ENCODE data around the gene TMEM184B.
A peak's percentile ranks its signal among the peaks of the same experiment; 100 is the strongest.

Gene TMEM184B

DNA sequence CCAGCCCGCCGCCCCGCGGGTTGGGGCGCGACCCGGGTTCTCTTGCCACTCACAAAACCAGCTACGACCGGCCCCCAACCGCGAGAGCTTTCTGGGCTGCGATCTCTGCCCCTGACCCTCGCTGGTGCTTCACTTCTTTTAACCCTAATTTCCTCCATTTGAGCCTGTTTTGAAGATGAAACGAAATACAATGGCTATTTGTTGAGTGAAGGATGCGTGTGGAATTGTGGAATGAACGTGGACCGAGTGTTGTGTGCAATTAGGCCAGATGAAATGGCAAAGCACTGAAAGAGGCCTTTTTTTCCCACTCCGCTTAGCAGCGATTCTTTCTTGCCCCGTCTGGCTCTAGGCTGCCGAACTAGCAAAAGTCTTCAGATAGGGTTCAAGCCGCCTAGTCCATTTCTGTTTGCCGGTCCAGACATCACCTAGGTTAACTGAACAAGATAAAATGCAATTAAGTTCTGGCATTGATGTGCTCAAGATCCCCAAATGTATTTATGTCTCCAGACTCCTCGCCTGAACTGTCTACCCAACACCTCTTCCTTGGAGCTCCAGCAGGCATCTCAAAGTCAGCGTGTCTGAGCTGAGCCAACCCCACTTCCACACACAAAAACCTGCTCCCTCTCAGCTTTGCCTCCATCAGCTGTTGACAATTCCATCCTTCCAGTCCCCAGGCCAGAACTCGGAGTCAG lies 471 bp upstream of the TMEM184B start:
- no peak for TF ChIP-seq EZH2phosphoT487 (conservative IDR thresholded peaks at IDR 0.05; ENCODE audit: low read length)
- TF ChIP-seq, protein P1, sequence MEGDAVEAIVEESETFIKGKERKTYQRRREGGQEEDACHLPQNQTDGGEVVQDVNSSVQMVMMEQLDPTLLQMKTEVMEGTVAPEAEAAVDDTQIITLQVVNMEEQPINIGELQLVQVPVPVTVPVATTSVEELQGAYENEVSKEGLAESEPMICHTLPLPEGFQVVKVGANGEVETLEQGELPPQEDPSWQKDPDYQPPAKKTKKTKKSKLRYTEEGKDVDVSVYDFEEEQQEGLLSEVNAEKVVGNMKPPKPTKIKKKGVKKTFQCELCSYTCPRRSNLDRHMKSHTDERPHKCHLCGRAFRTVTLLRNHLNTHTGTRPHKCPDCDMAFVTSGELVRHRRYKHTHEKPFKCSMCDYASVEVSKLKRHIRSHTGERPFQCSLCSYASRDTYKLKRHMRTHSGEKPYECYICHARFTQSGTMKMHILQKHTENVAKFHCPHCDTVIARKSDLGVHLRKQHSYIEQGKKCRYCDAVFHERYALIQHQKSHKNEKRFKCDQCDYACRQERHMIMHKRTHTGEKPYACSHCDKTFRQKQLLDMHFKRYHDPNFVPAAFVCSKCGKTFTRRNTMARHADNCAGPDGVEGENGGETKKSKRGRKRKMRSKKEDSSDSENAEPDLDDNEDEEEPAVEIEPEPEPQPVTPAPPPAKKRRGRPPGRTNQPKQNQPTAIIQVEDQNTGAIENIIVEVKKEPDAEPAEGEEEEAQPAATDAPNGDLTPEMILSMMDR (IDR thresholded peaks at IDR 0.05; ENCODE audit: insufficient read depth, low read length, poor library complexity, severe bottlenecking): no peak
- H4K20me1 ChIP-seq (ENCODE audit: low read depth, low read length): no peaks in the 10 kb centered on the region
- H3F3A ChIP-seq (ENCODE audit: insufficient read depth): no peaks in the 10 kb centered on the region
- H3K4me3 ChIP-seq (ENCODE audit: insufficient read depth, low read length, poor library complexity, severe bottlenecking): peak overlapping the region; percentile 60
- no peaks in the 10 kb centered on the region for H3K9me2 ChIP-seq (replicated peaks; ENCODE audit: insufficient read depth, low read length)
- H3K79me2 ChIP-seq (ENCODE audit: insufficient read depth, low read length): no peaks in the 10 kb centered on the region
- H3K27ac ChIP-seq (ENCODE audit: low read depth, low read length): no peak overlapping the region
- H3K9ac ChIP-seq (ENCODE audit: low read length): peak overlapping the region; percentile 86
- peak overlapping the region; percentile 100 for H2AFZ ChIP-seq (ENCODE audit: low read depth, low read length, severe bottlenecking)
- no peaks in the 10 kb centered on the region for H3K27me3 ChIP-seq (ENCODE audit: low read length)
- H3K36me3 ChIP-seq (ENCODE audit: low read length): no peaks in the 10 kb centered on the region
- peak overlapping the region; percentile 87 for H3K4me2 ChIP-seq (ENCODE audit: low read depth, low read length, poor library complexity, severe bottlenecking)
- H3K9me3 ChIP-seq (ENCODE audit: insufficient read depth, low read length): no peaks in the 10 kb centered on the region

DNA sequence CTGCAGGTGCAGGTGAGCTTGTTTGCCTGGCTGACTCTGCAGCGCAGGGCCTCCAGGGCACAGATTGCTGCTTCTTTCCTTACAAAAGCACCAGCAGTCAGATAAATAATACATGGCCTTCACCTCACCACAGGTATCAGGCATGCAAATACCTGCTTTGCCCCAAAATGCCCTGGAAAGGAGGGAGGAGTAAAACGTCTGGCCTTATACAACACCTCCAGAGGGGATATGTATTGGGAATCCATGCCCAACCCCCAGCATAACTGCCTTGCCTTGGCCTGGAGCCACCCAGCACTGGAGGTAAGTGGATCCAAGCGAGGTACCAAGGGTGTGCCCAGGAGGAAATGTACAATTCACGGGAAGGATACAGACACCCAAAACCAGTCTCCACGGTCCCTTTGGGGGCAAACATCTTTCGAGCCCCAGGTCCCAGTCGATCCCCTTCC lies 860 bp downstream of the TMEM184B start:
- Histone ChIP-seq H3K27ac (ENCODE audit: low read depth, low read length) (no peak overlapping the region), H2AFZ (ENCODE audit: low read depth, low read length, severe bottlenecking) (no peak overlapping the region)

DNA sequence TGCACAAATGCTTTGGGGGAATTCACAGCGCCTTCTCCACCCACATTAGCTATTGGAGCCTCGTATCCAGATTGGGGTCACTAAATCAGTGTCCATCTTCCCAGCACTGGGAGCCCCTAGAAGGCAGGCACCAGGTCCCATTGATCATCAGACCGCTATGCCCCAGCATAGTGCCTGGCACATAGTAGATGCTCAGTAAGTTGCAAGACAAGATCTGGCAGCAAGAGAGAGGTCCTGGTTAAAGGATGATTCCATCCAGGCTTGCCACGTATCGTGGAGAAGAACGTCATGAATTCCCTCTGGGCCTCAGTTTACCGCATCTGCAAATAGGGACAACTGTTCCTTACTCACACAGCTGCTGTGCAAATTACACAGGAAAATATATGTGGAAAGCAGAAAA lies 1.7 kb downstream of the TMEM184B start:
- no peak overlapping the region for H3K4me3 ChIP-seq (ENCODE audit: insufficient read depth, low read length, poor library complexity, severe bottlenecking)
- TF ChIP-seq EZH2phosphoT487 (conservative IDR thresholded peaks at IDR 0.05; ENCODE audit: low read length): no peak
- TF ChIP-seq, protein P1 (IDR thresholded peaks at IDR 0.05; ENCODE audit: insufficient read depth, low read length, poor library complexity, severe bottlenecking): no peak
- H3F3A ChIP-seq (ENCODE audit: insufficient read depth): no peaks in the 10 kb centered on the region
- no peak overlapping the region for H2AFZ ChIP-seq (ENCODE audit: low read depth, low read length, severe bottlenecking)
- no peaks in the 10 kb centered on the region for H3K79me2 ChIP-seq (ENCODE audit: insufficient read depth, low read length)
- no peak overlapping the region for H3K9ac ChIP-seq (ENCODE audit: low read length)
- H4K20me1 ChIP-seq (ENCODE audit: low read depth, low read length): no peaks in the 10 kb centered on the region
- no peaks in the 10 kb centered on the region for H3K9me2 ChIP-seq (replicated peaks; ENCODE audit: insufficient read depth, low read length)
- H3K4me2 ChIP-seq (ENCODE audit: low read depth, low read length, poor library complexity, severe bottlenecking): no peak overlapping the region
- no peaks in the 10 kb centered on the region for H3K9me3 ChIP-seq (ENCODE audit: insufficient read depth, low read length)
- no peak overlapping the region for H3K27ac ChIP-seq (ENCODE audit: low read depth, low read length)
- no peaks in the 10 kb centered on the region for H3K27me3 ChIP-seq (ENCODE audit: low read length)
- H3K36me3 ChIP-seq (ENCODE audit: low read length): no peaks in the 10 kb centered on the region

More for the DNA sequence above, 860 bp downstream of the TMEM184B start:
- Histone ChIP-seq H3K36me3 (ENCODE audit: low read length) (no peaks in the 10 kb centered on the region), H3K9me3 (ENCODE audit: insufficient read depth, low read length) (no peaks in the 10 kb centered on the region), H3F3A (ENCODE audit: insufficient read depth) (no peaks in the 10 kb centered on the region), H3K9ac (ENCODE audit: low read length) (peak overlapping the region; percentile 86), H3K4me3 (ENCODE audit: insufficient read depth, low read length, poor library complexity, severe bottlenecking) (peak overlapping the region; percentile 60), H3K9me2 (replicated peaks; ENCODE audit: insufficient read depth, low read length) (no peaks in the 10 kb centered on the region), H3K4me2 (ENCODE audit: low read depth, low read length, poor library complexity, severe bottlenecking) (peak overlapping the region; percentile 87), H4K20me1 (ENCODE audit: low read depth, low read length) (no peaks in the 10 kb centered on the region), H3K79me2 (ENCODE audit: insufficient read depth, low read length) (no peaks in the 10 kb centered on the region), H3K27me3 (ENCODE audit: low read length) (no peaks in the 10 kb centered on the region)
- no peak for TF ChIP-seq EZH2phosphoT487 (conservative IDR thresholded peaks at IDR 0.05; ENCODE audit: low read length)
- TF ChIP-seq, protein P1 (IDR thresholded peaks at IDR 0.05; ENCODE audit: insufficient read depth, low read length, poor library complexity, severe bottlenecking): no peak

Data from SU-DHL-6 (cell line).